HCT116 (cell line): ENCODE results near the gene TAMALIN. TPM values are rescaled to one million over a fixed set of nuclear protein-coding genes. Genes with fewer than 3 reads are reported as not detected.

Experiments
- ATAC-seq: fragments of 200-7000 bp; cut with Tn5 transposase; 2 replicates; pipeline ENCODE4 v1.9.1; 2020; ENCODE audit warnings: mild to moderate bottlenecking, moderate library complexity
- BruUV-seq: library from RNA; stranded (reverse); fragments of 400-500 nt; replicated peaks from 2 replicates; lab custom pipeline; 2021; lab: Mats Ljungman, UMichigan
- CTCF ChIA-PET: fragments of 300-600 bp; sonication (Branson Sonifier 250); formaldehyde crosslinking; loops from one replicate; lab custom pipeline; 2021; ENCODE audit warnings: antibody characterized with exemption; lab: Charles Lee
- POLR2A ChIA-PET: fragments of 300-600, 350-600 bp; sonication (Branson Sonifier 250); formaldehyde crosslinking; loops from one replicate; lab custom pipeline; 2021; ENCODE audit warnings: antibody characterized with exemption; lab: Charles Lee
- RAD21 ChIA-PET, 2 experiments: fragments of 300-600 bp; sonication (Branson Sonifier 250); formaldehyde crosslinking; loops; one replicate each; lab custom pipeline; 2023; ENCODE audit warnings: low total read pairs in 2 of 2; ENCODE audit not compliant: uncharacterized antibody in 2 of 2, unreplicated experiment in 2 of 2, low non-redundant PET in 1 of 2; lab: Charles Lee
- DNase-seq: peaks from one replicate; pipeline ENCODE4 v3.0.0-alpha.2; 2010; ENCODE audit warnings: low read depth, low spot score
- H2AFZ ChIP-seq: fragments of 200-600 bp; shearing (Covaris generic), sonication (generic); 2 replicates; pipeline ENCODE4 v1.6.1; 2017; ENCODE audit warnings: low read depth, mixed run types, mixed read lengths, antibody characterized with exemption, low read length; ENCODE audit not compliant: poor library complexity, severe bottlenecking
- H3K27ac ChIP-seq: 2 replicates; pipeline ENCODE4 v1.5.1; 2012; ENCODE audit warnings: low read depth, low read length
- H3K27me3 ChIP-seq: fragments of 200-600 bp; sonication (generic); 2 replicates; pipeline ENCODE4 v1.6.1; 2016; ENCODE audit warnings: mixed run types, low read length, mixed read lengths; ENCODE audit not compliant: insufficient read depth
- H3K36me3 ChIP-seq, 2 experiments: fragments of 200-500 bp in 1 of 2; fragments of 200-600 bp in 1 of 2; sonication (Bioruptor generic) in 1 of 2; sonication (generic) in 1 of 2; 2 replicates each; pipeline versions ENCODE4 v1.5.1 to v1.6.1; 2014 to 2016; ENCODE audit warnings: low read length in 2 of 2, inconsistent platforms in 1 of 2, mixed read lengths in 1 of 2, mixed run types in 1 of 2; ENCODE audit not compliant: insufficient read depth in 2 of 2, control insufficient read depth in 1 of 2
- H3K4me1 ChIP-seq, 2 experiments: fragments of 200-600 bp in 1 of 2; sonication (generic) in 1 of 2; 2 replicates each; pipeline versions ENCODE4 v1.5.1 to v1.6.1; 2012 to 2017; ENCODE audit warnings: low read length in 2 of 2, inconsistent platforms in 1 of 2, mild to moderate bottlenecking in 1 of 2, mixed read lengths in 1 of 2, mixed run types in 1 of 2, moderate library complexity in 1 of 2; ENCODE audit not compliant: insufficient read depth in 2 of 2, control insufficient read depth in 1 of 2
- H3K4me2 ChIP-seq: fragments of 200-600 bp; sonication (generic); 2 replicates; pipeline ENCODE4 v1.6.1; 2017; ENCODE audit warnings: mixed run types, low read length, mixed read lengths
- H3K4me3 ChIP-seq, 2 experiments: fragments of 200-600 bp in 1 of 2; sonication (generic) in 1 of 2; replicated peaks in 1 of 2; 2 replicates each; pipeline ENCODE4 v1.5.1; 2011 to 2016; ENCODE audit warnings: low read length in 2 of 2, control low read depth in 1 of 2, low read depth in 1 of 2, mild to moderate bottlenecking in 1 of 2, mixed read lengths in 1 of 2, mixed run types in 1 of 2
- H3K79me2 ChIP-seq: fragments of 200-600 bp; sonication (generic); 2 replicates; pipeline ENCODE4 v1.6.1; 2017; ENCODE audit warnings: mild to moderate bottlenecking, mixed run types, low read length, moderate library complexity, mixed read lengths; ENCODE audit not compliant: insufficient read depth
- H3K9ac ChIP-seq: fragments of 200-600 bp; sonication (generic); 2 replicates; pipeline ENCODE4 v1.6.1; 2016; ENCODE audit warnings: low read length, mixed read lengths
- H3K9me2 ChIP-seq: fragments of 200-600 bp; sonication (generic), shearing (Covaris generic); 2 replicates; pipeline ENCODE4 v1.6.1; 2017; ENCODE audit warnings: mixed run types, mild to moderate bottlenecking, moderate library complexity; ENCODE audit not compliant: insufficient read depth
- H3K9me3 ChIP-seq, 2 experiments: fragments of 200-500 bp in 1 of 2; fragments of 200-600 bp in 1 of 2; sonication (Bioruptor generic) in 1 of 2; sonication (generic) in 1 of 2; 2 replicates each; pipeline ENCODE4 v1.6.1; 2014 to 2017; ENCODE audit warnings: low read length in 2 of 2, mixed read lengths in 2 of 2, inconsistent platforms in 1 of 2, low read depth in 1 of 2, mild to moderate bottlenecking in 1 of 2, mixed run types in 1 of 2, moderate library complexity in 1 of 2; ENCODE audit not compliant: control insufficient read depth in 1 of 2, insufficient read depth in 1 of 2
- H4K20me1 ChIP-seq: fragments of 200-600 bp; sonication (generic), shearing (Covaris generic); 2 replicates; pipeline ENCODE4 v1.6.1; 2017; ENCODE audit warnings: mixed run types, mild to moderate bottlenecking, moderate library complexity; ENCODE audit not compliant: insufficient read depth
- CBX3 ChIP-seq: IDR thresholded peaks from 2 replicates; pipeline ENCODE4 v1.6.1; 2012; ENCODE audit warnings: low read depth
- CEBPB ChIP-seq: IDR thresholded peaks from 2 replicates; pipeline ENCODE4 v1.6.1; 2012; ENCODE audit warnings: low read depth
- CTCF ChIP-seq, 3 experiments: fragments of 200-600 bp in 1 of 3; sonication (generic) in 1 of 3; IDR thresholded peaks in 2 of 3; conservative IDR thresholded peaks in 1 of 3; 2 replicates each; pipeline ENCODE4 v1.5.1; 2012 to 2017; ENCODE audit warnings: low read depth in 2 of 3, low read length in 2 of 3, antibody characterized with exemption in 1 of 3, borderline replicate concordance in 1 of 3, control low read depth in 1 of 3, mild to moderate bottlenecking in 1 of 3, mixed read lengths in 1 of 3, mixed run types in 1 of 3, moderate library complexity in 1 of 3; ENCODE audit not compliant: insufficient read depth in 1 of 3
- EGR1 ChIP-seq: IDR thresholded peaks from 2 replicates; pipeline ENCODE4 v1.6.1; 2012; ENCODE audit warnings: low read depth
- ELF1 ChIP-seq: IDR thresholded peaks from 2 replicates; pipeline ENCODE4 v1.6.1; 2012; ENCODE audit warnings: low read depth, borderline replicate concordance
- EZH2 ChIP-seq: fragments of 200-600 bp; sonication (generic); IDR thresholded peaks from 2 replicates; pipeline ENCODE4 v1.6.1; 2017; ENCODE audit warnings: antibody characterized with exemption, mixed run types
- EZH2phosphoT487 ChIP-seq: fragments of 200-600 bp; IDR thresholded peaks from 2 replicates; pipeline ENCODE4 v1.6.1; 2018; ENCODE audit warnings: antibody characterized with exemption, borderline replicate concordance
- MAX ChIP-seq: IDR thresholded peaks from 2 replicates; pipeline ENCODE4 v1.6.1; 2012
- POLR2AphosphoS5 ChIP-seq: IDR thresholded peaks from 2 replicates; pipeline ENCODE4 v1.6.1; 2011; ENCODE audit warnings: mild to moderate bottlenecking, low read depth, low read length, moderate library complexity
- REST ChIP-seq: IDR thresholded peaks from 2 replicates; pipeline ENCODE4 v1.6.1; 2012; ENCODE audit warnings: low read depth
- SIN3A ChIP-seq: IDR thresholded peaks from 2 replicates; pipeline ENCODE4 v1.6.1; 2012; ENCODE audit warnings: low read depth
- ZNF274 ChIP-seq: fragments of 200-500 bp; sonication (Bioruptor generic); IDR thresholded peaks from 2 replicates; pipeline ENCODE4 v1.6.1; 2014; ENCODE audit warnings: mild to moderate bottlenecking, low read depth, low read length, inconsistent platforms
- intact Hi-C: fragments of 100-400 bp; cut with micrococcal nuclease; formaldehyde crosslinking; loops from 2 replicates; pipeline ENCODE4 v1.10.0; 2022
- total RNA-seq: library from RNA; stranded (reverse); gene quantifications from one replicate; pipeline ENCODE4 v1.2.1, GENCODE V29; 2021; ENCODE audit not compliant: unreplicated experiment

TAMALIN gene
- total RNA-seq, 1 experiment from 2014 or later: 1.1 TPM

GRCh38 chr12:52049286-52049685, 42.5 kb downstream of the TAMALIN start:
- ChIA-PET POLR2A (no interaction called here), RAD21 (no interaction called here), CTCF (interaction anchor here (1.1 kb wide), 1 partner anchor 24 kb away, joined by 3 read pairs; no protein-coding TSS in a partner anchor)
- intact Hi-C loops: no loop called here
- peaks cover 22 to 56% of the 10 kb centered on the region in 2 experiments for H3K4me1 ChIP-seq
- 0 out of 2 replicates have a peak overlapping the region, but pooled peaks have one; percentile 99 for H3K4me2 ChIP-seq
- no TSS peak for BruUV-seq
- H3K9me3 ChIP-seq: no peaks in the 10 kb centered on the region
- no peak for ATAC-seq
- H3K79me2 ChIP-seq: peaks cover 28% of the 10 kb centered on the region; the same call in 1 of the 2 replicates
- no peaks in the 10 kb centered on the region for H3K36me3 ChIP-seq
- no peak for TF ChIP-seq EGR1
- no peak for TF ChIP-seq MAX
- no peak for TF ChIP-seq CBX3
- TF ChIP-seq EZH2: no peak
- TF ChIP-seq CTCF (IDR thresholded peaks at IDR 0.05 in 2 of 3, conservative IDR thresholded peaks at IDR 0.05 in 1 of 3; ENCODE audit: borderline replicate concordance in 1 of 3, insufficient read depth in 1 of 3, low read depth in 2 of 3, low read length in 2 of 3): no peak
- TF ChIP-seq POLR2AphosphoS5: no peak
- no peak for TF ChIP-seq REST
- TF ChIP-seq CEBPB: no peak
- TF ChIP-seq EZH2phosphoT487: no peak
- no peak for TF ChIP-seq ZNF274
- no peak for TF ChIP-seq SIN3A
- TF ChIP-seq ELF1: no peak
- H3K9ac ChIP-seq: peak overlapping the region; percentile 85; the same call in 1 of the 2 replicates
- DNase-seq: no peak
- H3K27ac ChIP-seq: peak overlapping the region; percentile 92; the same call in 1 of the 2 replicates
- no peak overlapping the region for H2AFZ ChIP-seq
- no peaks in the 10 kb centered on the region for H3K9me2 ChIP-seq
- H4K20me1 ChIP-seq: no peaks in the 10 kb centered on the region
- no peaks in the 10 kb centered on the region for H3K27me3 ChIP-seq
- H3K4me3 ChIP-seq: no peak overlapping the region
